ENCODE data around the gene GNAQ.

DNA sequence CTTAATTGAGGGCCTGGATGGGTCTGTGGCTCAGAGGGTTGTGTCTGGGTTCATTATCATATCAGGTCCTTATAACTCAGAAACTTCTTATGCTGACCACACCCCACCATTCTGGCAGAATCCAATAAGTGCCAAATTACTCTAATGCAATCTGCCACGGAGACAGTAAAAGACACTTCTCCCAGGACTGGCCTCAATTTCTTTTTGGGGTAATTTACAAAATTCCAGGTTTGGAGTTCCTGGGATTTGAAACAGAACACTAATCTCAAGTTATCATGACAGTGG, 187.8 kb downstream of the GNAQ start:
- TF ChIP-seq CTCF (conservative IDR thresholded peaks at IDR 0.05 in 1 of 2, IDR thresholded peaks at IDR 0.05 in 1 of 2; ENCODE audit: low read depth in 1 of 2, low read length in 2 of 2) (no peak), EZH2 (IDR thresholded peaks at IDR 0.05; ENCODE audit: low read length, missing control alignments) (no peak)

Data from fibroblast of lung (primary cell).